ENCODE measurements around the gene PTPRN2. TPM values are rescaled to one million over a fixed set of nuclear protein-coding genes. Genes with fewer than 3 reads are reported as not detected.
"Not testable (repeated sequence)": the region's sequence is repeated elsewhere in the genome, so short reads cannot be mapped to it uniquely, and the experiment has no call there.

PTPRN2 gene
- total RNA-seq, 1 experiment from 2014 or later = 1.7 TPM

DNA sequence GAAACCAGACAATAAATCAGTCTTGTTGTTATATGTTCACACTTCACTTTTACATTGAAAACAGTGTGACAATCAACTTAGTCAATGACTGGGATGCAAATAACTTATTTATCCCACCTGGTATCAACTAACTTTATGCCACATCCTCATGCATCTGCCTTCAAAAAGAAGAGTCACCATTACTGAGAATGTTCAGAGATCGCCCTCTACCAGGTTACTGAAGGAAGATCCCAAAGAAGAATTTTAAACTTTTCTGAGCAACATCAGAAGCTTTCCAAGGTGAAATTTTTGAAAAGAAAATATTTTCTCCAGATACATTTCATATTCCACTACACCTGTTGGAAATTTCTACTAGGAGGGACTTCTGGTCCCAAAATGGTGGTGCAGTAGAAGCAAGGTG is 359.5 kb downstream of the PTPRN2 start:
- Histone ChIP-seq H3K4me1 (ENCODE audit: low read length) (no peaks in the 10 kb centered on the region), H3K27me3 (ENCODE audit: low read length) (0 out of 2 replicates have a peak, but pooled peaks cover 2% of the 10 kb centered on the region), H3K36me3 (ENCODE audit: insufficient read depth, low read length) (no peaks in the 10 kb centered on the region), H3K4me3 (ENCODE audit: low read length) (no peak overlapping the region), H3K9ac (ENCODE audit: low read length) (no peak overlapping the region), H3K27ac (ENCODE audit: low read length) (no peak overlapping the region), H3K9me2 (replicated peaks; ENCODE audit: insufficient read depth, low read length) (no peaks in the 10 kb centered on the region), H3K4me2 (ENCODE audit: low read depth, low read length, poor library complexity, severe bottlenecking) (no peak overlapping the region), H3K79me2 (ENCODE audit: low read length) (no peaks in the 10 kb centered on the region), H2AFZ (ENCODE audit: low read length) (no peak overlapping the region), H4K20me1 (ENCODE audit: insufficient read depth, low read depth, low read length) (no peaks in the 10 kb centered on the region), H3K9me3 (ENCODE audit: low read length) (no peaks in the 10 kb centered on the region)
- DNase-seq = no peak

DNA sequence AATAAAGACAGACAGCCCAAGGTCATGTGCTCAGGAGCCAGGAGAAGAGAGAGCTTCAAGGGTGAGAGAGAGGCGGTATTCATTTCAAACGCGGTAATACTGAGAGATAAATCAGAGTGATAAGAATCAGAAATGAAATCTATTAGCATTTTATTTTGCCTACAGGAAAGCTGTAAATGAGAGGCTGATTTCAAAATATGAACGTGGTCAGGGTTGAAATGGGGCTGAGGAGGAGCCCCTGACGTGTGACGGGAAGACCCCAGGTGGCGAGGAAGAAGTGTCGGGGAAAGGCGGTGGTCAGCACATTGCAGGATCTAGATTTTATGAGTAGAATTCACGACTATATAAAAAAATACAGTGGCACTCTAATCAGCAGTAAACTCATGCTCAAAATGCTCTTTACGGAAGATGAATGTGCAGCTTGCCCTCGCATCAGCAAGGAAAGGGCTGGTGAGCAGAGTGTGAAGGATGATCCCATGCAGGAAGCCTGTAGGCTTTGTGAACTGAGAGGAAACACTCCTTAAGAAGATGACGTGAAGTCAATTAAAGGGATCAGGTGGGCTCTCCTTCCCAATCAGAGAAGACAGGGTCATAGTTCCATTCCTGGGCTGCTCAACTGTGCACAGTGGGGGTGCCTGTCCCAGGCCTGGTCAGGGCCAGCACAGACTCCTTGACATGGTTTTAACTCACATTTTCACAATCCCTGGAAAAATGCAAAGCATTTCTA is 360.2 kb downstream of the PTPRN2 start:
- Histone ChIP-seq H3K27ac (ENCODE audit: low read length) (no peak overlapping the region), H3K4me1 (ENCODE audit: low read length) (no peaks in the 10 kb centered on the region), H3K9me3 (ENCODE audit: low read length) (no peaks in the 10 kb centered on the region), H3K4me3 (ENCODE audit: low read length) (no peak overlapping the region), H3K9me2 (replicated peaks; ENCODE audit: insufficient read depth, low read length) (no peaks in the 10 kb centered on the region), H3K79me2 (ENCODE audit: low read length) (no peaks in the 10 kb centered on the region), H3K36me3 (ENCODE audit: insufficient read depth, low read length) (no peaks in the 10 kb centered on the region), H2AFZ (ENCODE audit: low read length) (no peak overlapping the region), H4K20me1 (ENCODE audit: insufficient read depth, low read depth, low read length) (no peaks in the 10 kb centered on the region), H3K27me3 (ENCODE audit: low read length) (0 out of 2 replicates have a peak, but pooled peaks cover 2% of the 10 kb centered on the region), H3K4me2 (ENCODE audit: low read depth, low read length, poor library complexity, severe bottlenecking) (no peak overlapping the region), H3K9ac (ENCODE audit: low read length) (no peak overlapping the region)
- DNase-seq = no peak

DNA sequence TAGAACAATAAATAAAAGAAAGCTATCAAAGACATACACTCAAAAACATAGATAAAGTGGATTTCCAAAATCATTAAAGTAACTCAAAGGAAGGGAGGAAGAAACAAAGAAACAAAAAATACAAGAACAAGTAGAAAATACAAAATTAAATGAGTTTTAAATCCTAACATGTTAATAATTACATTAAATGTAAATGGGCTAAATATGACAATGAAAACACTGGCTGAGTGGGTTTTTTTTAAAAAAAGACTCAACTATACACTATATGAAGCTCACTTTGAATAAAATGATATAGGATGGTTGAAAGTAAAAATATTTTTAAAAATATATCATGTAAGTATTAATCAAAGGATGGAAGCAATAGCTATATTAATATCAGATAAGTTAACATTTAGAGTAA is 371.4 kb downstream of the PTPRN2 start:
- no peak for DNase-seq
- Histone ChIP-seq H3K9me3 (ENCODE audit: low read length) (no peaks in the 10 kb centered on the region), H3K36me3 (ENCODE audit: insufficient read depth, low read length) (no peaks in the 10 kb centered on the region), H3K9ac (ENCODE audit: low read length) (no peak overlapping the region), H4K20me1 (ENCODE audit: insufficient read depth, low read depth, low read length) (no peaks in the 10 kb centered on the region), H3K79me2 (ENCODE audit: low read length) (no peaks in the 10 kb centered on the region), H3K4me1 (ENCODE audit: low read length) (no peaks in the 10 kb centered on the region), H3K4me3 (ENCODE audit: low read length) (no peak overlapping the region), H3K27ac (ENCODE audit: low read length) (no peak overlapping the region), H3K9me2 (replicated peaks; ENCODE audit: insufficient read depth, low read length) (no peaks in the 10 kb centered on the region), H3K4me2 (ENCODE audit: low read depth, low read length, poor library complexity, severe bottlenecking) (no peak overlapping the region), H2AFZ (ENCODE audit: low read length) (no peak overlapping the region), H3K27me3 (ENCODE audit: low read length) (no peaks in the 10 kb centered on the region; the same call in 1 of the 2 replicates)

DNA sequence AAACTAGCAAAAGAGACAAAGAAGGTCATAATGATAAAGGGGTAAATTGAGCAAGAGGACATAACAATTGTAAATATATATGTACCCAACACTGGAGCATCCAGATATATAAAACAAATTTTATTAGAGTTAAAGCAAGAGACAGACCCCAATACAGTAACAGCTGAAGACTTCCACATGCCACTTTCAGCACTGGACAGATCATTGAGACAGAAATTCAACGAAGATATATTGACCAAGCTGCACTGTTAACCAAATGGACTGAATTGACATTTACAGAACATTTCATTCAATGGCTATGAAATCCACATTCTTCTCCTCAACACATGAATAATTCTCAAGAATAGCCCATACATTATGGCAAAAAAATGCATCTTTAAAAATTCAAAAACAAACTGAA is 378.2 kb downstream of the PTPRN2 start:
- Histone ChIP-seq H3K27ac (ENCODE audit: low read length) (no peak overlapping the region), H3K9me3 (ENCODE audit: low read length) (no peaks in the 10 kb centered on the region), H3K4me2 (ENCODE audit: low read depth, low read length, poor library complexity, severe bottlenecking) (no peak overlapping the region), H3K4me1 (ENCODE audit: low read length) (no peaks in the 10 kb centered on the region), H4K20me1 (ENCODE audit: insufficient read depth, low read depth, low read length) (no peaks in the 10 kb centered on the region), H3K9me2 (replicated peaks; ENCODE audit: insufficient read depth, low read length) (no peaks in the 10 kb centered on the region), H2AFZ (ENCODE audit: low read length) (no peak overlapping the region), H3K9ac (ENCODE audit: low read length) (no peak overlapping the region), H3K79me2 (ENCODE audit: low read length) (no peaks in the 10 kb centered on the region), H3K4me3 (ENCODE audit: low read length) (no peak overlapping the region), H3K27me3 (ENCODE audit: low read length) (no peaks in the 10 kb centered on the region), H3K36me3 (ENCODE audit: insufficient read depth, low read length) (no peaks in the 10 kb centered on the region)
- no peak for DNase-seq

DNA sequence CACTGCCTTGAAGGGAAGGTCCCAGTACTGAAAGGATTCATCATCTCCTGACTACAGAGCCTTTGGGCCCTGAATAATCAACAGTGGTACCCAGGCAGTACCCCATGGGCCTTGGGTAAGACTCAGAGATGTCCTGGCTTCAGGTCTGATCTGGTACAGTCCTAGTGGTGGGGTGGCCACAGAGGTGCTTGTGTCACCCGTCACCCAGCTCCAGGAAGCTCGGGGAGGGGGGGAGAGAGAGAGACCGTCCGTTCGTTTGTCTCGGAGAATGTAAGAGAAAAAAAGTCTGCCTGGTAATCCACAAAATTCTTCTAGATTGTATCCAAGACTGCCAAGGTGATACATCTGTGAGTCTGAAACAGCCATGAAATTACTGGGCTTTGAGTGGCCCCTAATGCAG is 381.3 kb downstream of the PTPRN2 start:
- Histone ChIP-seq H3K27me3 (ENCODE audit: low read length) (no peaks in the 10 kb centered on the region), H3K27ac (ENCODE audit: low read length) (no peak overlapping the region), H3K79me2 (ENCODE audit: low read length) (no peaks in the 10 kb centered on the region), H2AFZ (ENCODE audit: low read length) (no peak overlapping the region), H3K9me3 (ENCODE audit: low read length) (no peaks in the 10 kb centered on the region), H3K4me3 (ENCODE audit: low read length) (no peak overlapping the region), H3K36me3 (ENCODE audit: insufficient read depth, low read length) (no peaks in the 10 kb centered on the region), H3K9me2 (replicated peaks; ENCODE audit: insufficient read depth, low read length) (no peaks in the 10 kb centered on the region), H3K4me2 (ENCODE audit: low read depth, low read length, poor library complexity, severe bottlenecking) (no peak overlapping the region), H4K20me1 (ENCODE audit: insufficient read depth, low read depth, low read length) (no peaks in the 10 kb centered on the region), H3K9ac (ENCODE audit: low read length) (no peak overlapping the region), H3K4me1 (ENCODE audit: low read length) (no peaks in the 10 kb centered on the region)
- no peak for DNase-seq

DNA sequence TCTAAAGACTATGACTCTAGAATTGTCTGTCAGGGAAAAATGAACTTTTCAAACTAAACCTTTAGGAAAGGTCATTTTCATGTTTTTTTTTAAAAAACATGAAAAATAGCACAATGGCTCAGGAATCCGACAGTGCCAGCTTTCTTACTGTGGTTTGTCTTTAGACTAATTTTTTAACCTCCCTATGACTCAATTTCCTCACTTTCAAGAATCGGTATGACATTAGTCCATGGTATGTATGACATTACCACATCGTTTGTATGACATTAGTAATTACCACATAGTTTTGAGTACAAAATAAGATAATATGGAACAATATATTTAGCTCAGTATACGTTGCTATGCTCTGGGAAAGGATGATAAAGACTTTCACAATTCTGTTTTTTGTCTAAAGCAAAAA is 383.2 kb downstream of the PTPRN2 start:
- no peaks in the 10 kb centered on the region for H3K4me1 ChIP-seq (ENCODE audit: low read length)
- no peaks in the 10 kb centered on the region for H3K9me2 ChIP-seq (replicated peaks; ENCODE audit: insufficient read depth, low read length)
- H3K36me3 ChIP-seq (ENCODE audit: insufficient read depth, low read length) = no peaks in the 10 kb centered on the region
- no peak overlapping the region for H3K4me2 ChIP-seq (ENCODE audit: low read depth, low read length, poor library complexity, severe bottlenecking)
- no peak overlapping the region for H2AFZ ChIP-seq (ENCODE audit: low read length)
- no peaks in the 10 kb centered on the region for H3K9me3 ChIP-seq (ENCODE audit: low read length)
- DNase-seq = no peak
- H3K9ac ChIP-seq (ENCODE audit: low read length) = no peak overlapping the region
- no peak overlapping the region for H3K27ac ChIP-seq (ENCODE audit: low read length)
- H3K79me2 ChIP-seq (ENCODE audit: low read length) = no peaks in the 10 kb centered on the region
- H3K27me3 ChIP-seq (ENCODE audit: low read length) = no peaks in the 10 kb centered on the region
- no peak overlapping the region for H3K4me3 ChIP-seq (ENCODE audit: low read length)
- no peaks in the 10 kb centered on the region for H4K20me1 ChIP-seq (ENCODE audit: insufficient read depth, low read depth, low read length)

DNA sequence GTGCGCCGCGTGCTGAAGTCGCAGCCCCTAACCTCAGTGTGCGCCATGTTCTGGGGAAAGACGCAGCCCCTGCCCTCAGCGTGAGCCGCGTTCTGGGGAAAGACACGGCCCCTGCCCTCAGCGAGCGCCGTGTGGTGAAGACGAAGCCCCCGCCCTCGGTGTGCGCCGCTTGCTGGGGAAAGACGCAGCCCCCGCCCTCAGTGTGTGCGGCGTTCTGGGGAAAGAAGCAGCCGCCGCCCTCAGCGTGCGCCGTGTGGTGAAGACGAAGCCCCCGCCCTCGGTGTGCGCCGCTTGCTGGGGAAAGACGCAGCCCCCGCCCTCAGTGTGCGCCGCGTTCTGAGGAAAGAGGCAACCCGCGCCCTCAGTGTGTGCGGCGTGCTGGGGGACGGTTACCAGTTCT is 383.7 kb downstream of the PTPRN2 start:
- H3K9me2 ChIP-seq (replicated peaks; ENCODE audit: insufficient read depth, low read length); DNase-seq; H2AFZ ChIP-seq (ENCODE audit: low read length); H4K20me1 ChIP-seq (ENCODE audit: insufficient read depth, low read depth, low read length); H3K4me2 ChIP-seq (ENCODE audit: low read depth, low read length, poor library complexity, severe bottlenecking); H3K9ac ChIP-seq (ENCODE audit: low read length); H3K27ac ChIP-seq (ENCODE audit: low read length); H3K4me1 ChIP-seq (ENCODE audit: low read length); H3K79me2 ChIP-seq (ENCODE audit: low read length); H3K36me3 ChIP-seq (ENCODE audit: insufficient read depth, low read length); H3K27me3 ChIP-seq (ENCODE audit: low read length); H3K4me3 ChIP-seq (ENCODE audit: low read length); H3K9me3 ChIP-seq (ENCODE audit: low read length): not testable (repeated sequence)

DNA sequence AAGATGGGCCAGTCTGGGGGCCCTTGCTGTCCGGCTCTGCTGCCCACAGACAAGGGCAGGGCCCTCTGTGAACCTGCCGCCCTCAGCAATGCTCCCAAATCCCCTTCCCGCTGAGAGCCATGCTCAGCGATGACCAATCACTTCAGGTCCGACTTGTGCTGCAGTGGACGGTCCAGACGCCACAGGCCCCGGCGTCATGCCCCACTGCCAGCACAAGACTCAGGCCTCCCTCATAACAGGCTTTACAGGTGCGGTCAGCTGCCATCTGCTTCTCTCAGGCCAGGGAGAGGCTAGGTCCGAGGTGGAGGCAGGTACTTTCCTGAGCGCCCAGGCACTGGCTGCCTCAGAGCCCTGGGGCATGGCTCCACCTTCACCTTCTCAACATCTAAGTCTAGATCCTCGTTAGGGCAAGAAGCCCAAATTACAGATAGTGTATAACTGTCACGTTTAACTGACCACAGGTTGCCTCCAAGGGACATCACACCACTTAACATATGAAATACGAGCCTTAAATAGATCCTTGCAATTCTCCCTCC is 393.2 kb downstream of the PTPRN2 start:
- Histone ChIP-seq H3K36me3 (ENCODE audit: insufficient read depth, low read length) (no peaks in the 10 kb centered on the region), H3K4me2 (ENCODE audit: low read depth, low read length, poor library complexity, severe bottlenecking) (no peak overlapping the region), H3K9ac (ENCODE audit: low read length) (no peak overlapping the region), H3K9me2 (replicated peaks; ENCODE audit: insufficient read depth, low read length) (no peaks in the 10 kb centered on the region), H3K27me3 (ENCODE audit: low read length) (peaks cover 4% of the 10 kb centered on the region; the same call in 1 of the 2 replicates), H2AFZ (ENCODE audit: low read length) (no peak overlapping the region), H3K9me3 (ENCODE audit: low read length) (peaks cover 3% of the 10 kb centered on the region; the same call in 1 of the 2 replicates), H3K4me1 (ENCODE audit: low read length) (no peaks in the 10 kb centered on the region), H3K4me3 (ENCODE audit: low read length) (no peak overlapping the region), H3K79me2 (ENCODE audit: low read length) (no peaks in the 10 kb centered on the region), H4K20me1 (ENCODE audit: insufficient read depth, low read depth, low read length) (no peaks in the 10 kb centered on the region), H3K27ac (ENCODE audit: low read length) (no peak overlapping the region)
- no peak for DNase-seq
